HG03175 (cell line): Measurements from ENCODE around the gene TSPEAR.
"Not testable (repeated sequence)": the region's sequence is repeated elsewhere in the genome, so short reads cannot be mapped to it uniquely, and the experiment has no call there.

Experiments used
- ATAC-seq: cut with Tn5 transposase; IDR thresholded peaks from one replicate; pipeline ENCODE4 v1.9.1; 2021; ENCODE audit warnings: mild to moderate bottlenecking, moderate library complexity; ENCODE audit not compliant: unreplicated experiment

The TSPEAR gene

DNA sequence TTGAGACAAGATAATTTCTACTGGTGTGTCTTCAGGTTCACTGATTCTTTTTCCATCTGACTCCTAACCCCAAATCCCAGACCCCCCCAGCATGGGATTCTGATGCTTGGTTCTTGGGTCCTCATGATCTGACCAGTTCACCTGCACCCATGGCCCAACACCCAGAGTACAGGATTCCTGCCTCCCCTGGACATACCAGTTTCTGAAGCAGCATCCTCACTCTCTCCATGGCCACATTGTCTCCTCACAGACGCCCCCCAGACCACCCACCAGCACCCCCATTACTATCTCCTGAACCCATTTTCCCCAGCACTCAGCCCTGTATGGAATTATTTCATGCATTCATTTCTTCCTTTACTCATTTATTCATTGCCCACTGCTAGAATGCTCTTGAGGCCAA, 54.5 kb downstream of the TSPEAR start:
- no peak for ATAC-seq

DNA sequence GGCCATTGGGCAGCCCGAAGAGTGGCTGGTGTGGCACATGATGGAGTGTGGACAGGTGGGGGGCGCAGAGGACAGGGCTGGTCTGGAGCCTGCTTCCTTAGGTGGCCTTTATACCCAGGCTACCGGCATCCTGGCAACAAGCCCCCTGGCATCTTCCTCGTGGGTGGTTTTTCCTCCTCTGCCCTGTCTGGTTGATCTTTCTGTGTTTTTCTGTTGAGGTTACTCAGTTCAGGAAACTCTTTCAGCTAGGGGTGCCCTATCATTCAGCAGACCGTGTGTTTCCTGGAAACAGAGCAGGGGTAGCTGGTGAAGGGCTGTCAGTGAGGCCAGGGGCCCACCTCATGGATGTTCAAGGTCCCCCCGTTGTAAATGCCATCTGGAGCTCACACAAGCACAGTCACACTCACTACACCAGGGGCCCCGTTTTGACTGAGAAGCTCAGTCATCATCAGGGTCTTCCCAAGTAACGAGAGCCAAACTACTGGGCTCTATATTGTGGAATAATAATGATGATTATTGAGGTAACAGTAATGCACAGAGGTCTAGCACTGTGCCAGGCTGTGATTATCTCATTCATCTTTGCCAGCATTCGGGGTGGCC, 56.7 kb downstream of the TSPEAR start, which contains the start of gene KRTAP12-4:
Gene KRTAP12-4 (minus strand): TSS at position 84 of the 600 bp plus-strand sequence. CDS start 45 bp downstream, at position 39.
- ATAC-seq, result no peak

DNA sequence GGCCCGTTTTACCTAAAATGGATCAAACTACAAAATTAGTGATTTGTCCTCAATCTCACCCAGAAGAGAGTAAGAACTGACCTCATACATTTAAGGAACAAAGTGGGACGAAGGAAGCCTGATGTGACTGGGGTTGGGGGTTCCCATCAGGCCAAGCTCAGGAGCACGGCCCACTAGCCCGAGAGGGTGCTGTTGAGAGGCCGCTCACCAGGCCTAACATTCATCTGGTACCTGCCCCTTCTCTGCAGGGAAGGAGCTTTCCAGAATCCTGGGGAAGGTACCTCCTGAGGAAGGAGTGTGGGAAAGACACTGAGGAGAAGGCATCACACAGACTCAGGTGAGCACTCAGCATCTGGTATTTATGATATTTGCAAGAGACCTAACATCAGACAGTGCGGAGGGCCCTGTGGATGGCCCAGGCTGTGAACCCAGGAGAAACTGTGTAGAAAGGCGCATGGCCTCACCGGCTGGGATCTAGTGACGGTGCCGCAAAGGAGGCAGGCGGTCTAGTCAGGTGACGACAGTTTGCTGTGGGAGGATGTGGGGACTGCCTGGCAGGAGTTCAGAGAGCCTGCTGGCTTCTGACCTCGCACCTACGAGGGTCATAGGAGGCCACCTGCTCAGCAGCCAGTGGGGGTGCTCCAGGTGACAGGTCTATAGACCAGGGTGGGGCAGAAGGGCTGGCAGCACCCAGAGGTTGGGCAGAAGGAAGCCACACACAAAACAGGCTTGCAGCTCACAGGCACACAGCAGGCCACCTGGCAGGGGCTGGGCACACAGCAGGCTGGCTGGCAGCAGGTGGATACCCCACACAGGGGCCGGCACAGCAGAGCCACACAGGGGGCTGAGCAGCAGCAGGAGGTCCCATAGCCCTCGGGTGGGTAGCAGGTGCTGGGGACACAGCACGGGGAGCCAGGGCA, 57.5 kb downstream of the TSPEAR start:
- no peak for ATAC-seq

DNA sequence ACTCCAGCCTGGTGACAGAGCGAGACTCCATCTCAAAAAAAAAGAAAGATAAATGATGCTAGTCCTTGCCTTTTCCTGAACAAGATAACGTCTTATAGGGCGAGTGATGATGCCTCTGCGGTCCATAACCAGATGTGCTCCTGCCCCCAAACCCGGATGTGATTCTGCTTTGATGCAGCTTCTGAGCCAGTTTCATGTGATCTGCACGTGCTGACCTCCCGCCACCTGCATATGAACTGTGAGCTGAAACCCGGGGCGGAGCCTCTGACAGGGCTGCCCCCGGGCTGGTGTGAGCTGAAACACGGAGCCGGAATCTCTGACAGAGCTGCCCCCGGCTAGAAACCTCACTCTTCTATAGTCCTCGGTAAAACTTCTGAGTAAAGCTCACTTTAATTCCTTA, 58.2 kb downstream of the TSPEAR start:
- ATAC-seq, result no peak

DNA sequence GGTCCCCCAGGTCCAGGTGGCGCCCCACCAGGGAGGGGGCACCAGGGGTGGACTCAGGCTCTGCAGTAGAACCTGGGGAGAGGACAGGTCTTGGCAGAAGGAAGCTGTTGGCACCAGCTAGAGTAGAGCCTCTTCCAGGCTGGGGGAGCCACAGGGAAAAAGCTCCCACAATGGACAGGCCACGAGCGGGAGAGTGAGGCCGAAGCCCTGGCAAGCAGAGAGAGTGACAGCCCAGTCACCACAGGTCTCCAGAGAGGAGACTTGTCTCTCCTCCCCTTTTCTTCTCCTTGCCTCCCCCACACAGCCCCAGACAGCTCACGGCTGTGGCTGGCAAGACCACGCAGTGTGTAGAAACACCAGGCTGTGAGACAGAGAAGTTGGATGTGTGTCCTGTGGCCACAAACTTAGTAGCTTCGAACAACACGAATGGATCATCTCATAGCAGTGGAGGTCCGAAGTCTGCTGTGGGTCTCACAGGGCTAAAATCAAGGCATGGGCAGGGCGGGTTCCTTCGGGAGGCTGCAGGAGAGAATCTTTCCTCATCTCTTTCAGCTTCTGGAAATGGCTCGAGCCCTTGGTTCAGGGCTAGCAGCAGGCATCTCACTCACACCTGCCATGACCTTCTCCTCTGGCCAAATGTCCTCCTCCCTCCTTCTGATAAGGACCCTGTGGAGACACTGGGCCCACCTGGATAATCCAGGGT, 60.2 kb downstream of the TSPEAR start:
- ATAC-seq, result no peak

DNA sequence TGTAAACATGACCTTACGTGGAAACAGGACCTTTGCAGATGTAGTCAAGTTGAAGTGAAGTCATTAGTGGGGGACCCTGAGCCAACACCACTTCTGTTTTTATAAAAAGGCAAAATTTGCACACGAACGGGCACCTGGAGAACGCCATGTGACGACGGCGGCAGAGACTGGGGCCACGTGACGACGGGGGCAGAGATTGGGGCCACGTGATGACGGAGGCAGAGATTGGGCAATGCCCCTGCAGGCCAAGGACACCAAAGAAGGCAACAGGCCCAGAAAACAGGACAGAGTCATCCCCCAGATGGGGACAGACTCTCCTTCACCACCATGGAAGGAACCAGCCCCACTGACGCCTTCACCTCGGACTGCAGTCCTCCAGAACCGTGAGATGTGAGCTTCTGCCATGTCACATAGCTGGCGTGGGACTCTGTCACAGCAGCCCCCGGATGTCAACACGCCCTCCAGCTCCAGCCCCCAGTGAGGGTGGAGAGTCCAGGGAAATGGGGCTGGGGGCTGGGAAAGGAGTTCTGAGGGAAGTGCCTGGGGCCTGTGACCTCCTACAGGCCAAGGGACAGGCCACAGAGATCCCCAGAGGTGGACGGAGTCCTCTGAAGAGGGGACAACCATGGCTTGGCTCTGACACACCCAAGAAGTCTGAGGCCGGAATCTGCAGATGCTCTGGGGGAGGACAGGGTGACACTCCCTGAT, 61.0 kb downstream of the TSPEAR start:
- ATAC-seq, result no peak

DNA sequence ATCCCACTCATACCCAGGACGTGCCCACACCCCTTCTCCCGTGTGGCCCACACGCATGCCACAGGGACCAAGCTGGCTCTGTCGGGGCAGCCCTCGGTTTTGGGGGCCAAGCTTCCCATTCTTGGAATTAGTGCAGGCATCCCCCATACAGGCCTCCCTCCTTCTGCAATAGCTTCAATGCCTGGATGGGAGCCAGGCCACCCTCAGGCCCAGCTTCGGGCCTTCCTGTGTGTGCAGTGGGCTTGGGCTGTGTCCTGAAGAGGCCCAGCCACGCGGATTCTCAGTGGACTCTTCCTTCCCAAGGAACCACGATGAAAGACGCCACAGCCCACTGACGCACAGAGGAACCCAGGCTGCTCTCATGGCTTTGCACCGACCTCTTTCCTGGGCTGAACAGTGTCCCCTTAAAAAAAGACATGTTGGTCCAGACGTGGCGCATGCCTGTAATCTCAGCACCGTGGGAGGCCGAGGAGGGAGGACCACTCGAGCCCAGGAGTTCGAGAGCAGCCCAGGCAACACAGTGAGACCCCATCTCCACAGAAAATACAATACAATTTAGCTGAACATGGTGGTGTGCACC, 61.8 kb downstream of the TSPEAR start:
- no peak for ATAC-seq

DNA sequence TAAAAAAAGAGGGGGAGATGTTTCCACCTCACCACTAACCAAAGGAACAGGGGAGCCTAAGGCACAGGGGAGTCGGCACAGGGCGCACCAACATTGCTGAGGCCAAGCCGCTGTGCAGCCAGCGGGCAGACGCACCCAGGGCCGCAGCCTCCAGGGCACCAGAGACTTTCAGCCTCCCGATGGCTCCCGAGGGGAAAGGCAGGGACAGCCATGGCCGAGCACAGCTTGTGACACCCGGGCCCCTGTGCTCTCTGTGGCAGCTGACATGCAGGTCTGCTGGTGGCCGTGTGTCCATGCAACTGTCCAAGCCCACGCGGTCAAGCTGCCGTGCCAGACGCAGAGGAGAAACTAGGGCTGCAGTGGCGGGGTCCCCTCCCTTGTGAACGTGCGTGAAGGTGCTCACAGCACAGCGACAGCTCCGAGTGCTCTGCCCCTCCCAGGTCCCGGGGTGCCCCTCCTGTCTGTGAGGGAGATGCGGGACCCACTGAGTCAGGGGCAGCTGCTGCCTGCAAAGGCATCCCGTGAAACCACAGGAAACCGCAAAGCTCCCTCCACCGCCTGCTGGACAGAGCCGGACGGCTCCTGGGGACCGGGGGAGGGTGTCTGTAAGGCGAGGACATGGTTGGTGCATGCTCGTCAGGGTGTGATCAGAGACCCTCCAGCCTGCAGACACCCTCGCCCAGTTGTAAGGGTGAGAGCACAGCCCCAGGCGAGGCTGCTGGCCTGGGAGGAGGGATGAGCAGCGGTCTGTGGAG, 62.6 kb downstream of the TSPEAR start:
- ATAC-seq, result no peak

DNA sequence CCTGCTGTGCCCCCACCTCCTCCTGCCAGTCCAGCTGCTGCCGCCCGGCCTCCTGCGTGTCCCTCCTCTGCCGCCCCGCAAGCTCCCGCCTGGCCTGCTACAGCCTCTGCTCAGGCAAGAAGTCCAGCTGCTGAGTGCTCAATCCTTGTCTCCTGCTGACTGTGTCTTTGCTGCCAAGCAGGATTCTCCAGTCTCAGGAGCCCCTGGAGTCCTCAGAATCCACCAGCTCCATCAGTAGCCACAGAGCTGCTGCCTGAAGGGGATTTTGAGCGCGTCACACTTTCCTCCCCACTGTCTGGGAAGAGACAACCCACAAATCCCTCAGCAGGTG, 64.2 kb downstream of the TSPEAR start:
- ATAC-seq, result no peak

DNA sequence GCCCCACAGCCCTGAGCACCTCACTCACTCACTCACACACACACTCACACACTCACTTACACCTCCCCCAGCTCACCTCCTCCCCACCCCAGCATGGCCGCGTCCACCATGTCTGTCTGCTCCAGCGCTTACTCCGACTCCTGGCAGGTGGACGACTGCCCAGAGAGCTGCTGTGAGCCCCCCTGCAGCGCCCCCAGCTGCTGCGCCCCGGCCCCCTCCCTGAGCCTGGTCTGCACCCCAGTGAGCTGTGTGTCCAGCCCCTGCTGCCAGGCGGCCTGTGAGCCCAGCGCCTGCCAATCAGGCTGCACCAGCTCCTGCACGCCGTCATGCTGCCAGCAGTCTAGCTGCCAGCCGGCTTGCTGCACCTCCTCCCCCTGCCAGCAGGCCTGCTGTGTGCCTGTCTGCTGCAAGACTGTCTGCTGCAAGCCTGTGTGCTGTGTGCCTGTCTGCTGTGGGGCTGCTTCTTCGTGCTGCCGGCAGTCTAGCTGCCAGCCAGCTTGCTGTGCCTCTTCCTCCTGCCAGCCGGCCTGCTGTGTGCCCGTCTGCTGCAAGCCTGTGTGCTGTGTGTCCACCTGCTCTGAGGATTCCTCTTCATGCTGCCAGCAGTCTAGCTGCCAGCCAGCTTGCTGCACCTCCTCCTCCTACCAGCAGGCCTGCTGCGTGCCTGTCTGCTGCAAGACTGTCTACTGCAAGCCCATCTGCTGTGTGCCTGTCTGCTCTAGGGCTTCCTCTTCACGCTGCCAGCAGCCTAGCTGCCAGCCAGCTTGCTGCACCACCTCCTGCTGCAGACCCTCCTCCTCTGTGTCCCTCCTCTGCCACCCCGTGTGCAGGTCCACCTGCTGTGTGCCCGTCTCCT, 64.8 kb downstream of the TSPEAR start, which contains the start of gene KRTAP10-11:
Gene KRTAP10-11 (plus strand): TSS at position 49 of the 856 bp plus-strand sequence. CDS start 45 bp downstream, at position 94.
- ATAC-seq, result not testable (repeated sequence)

DNA sequence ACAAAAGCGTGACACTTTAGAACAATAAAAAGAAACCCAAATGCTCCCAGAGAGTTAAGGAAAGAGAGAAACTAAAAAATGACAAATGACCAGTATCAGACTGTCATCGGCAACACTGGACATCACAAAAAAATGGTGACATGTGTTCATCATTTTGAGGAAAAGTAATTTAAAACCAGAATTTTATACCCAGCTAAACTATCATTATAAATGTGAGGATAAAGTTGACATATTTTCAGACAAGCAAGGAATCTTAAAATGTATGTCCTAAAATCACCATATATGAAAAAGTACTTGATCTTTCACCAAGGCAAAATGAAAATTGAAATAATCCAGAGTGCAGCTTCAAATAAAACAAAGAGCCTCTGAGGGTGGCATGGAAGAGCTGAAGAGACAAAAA, 66.5 kb downstream of the TSPEAR start:
- ATAC-seq, result no peak

DNA sequence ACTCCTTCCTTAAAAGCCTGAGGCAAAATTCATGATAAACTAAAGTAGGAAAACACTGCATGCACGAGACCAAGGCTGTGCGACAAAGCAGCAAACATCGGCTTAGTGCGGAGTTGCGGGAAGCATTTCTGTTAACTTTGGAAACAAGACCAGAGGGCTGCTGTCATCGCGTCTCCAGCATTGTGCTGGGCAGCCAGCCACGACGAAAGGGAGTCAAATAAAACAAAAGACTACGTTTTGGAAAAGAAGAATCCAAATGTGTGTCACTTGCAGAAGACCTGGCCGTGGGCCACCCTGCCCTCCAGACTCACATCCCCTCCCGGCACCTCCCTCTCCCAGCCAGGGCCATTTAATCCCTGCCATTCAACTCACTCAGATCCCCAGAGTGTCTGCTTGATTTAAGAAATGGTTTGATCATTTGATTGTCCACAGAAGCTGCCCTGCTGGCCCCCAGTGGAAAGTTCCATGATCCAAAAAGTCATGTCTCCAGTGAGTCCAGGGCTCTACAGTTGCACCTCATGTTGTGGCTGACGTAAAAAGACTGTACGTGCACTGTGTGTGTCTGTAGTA, 67.5 kb downstream of the TSPEAR start:
- no peak for ATAC-seq

DNA sequence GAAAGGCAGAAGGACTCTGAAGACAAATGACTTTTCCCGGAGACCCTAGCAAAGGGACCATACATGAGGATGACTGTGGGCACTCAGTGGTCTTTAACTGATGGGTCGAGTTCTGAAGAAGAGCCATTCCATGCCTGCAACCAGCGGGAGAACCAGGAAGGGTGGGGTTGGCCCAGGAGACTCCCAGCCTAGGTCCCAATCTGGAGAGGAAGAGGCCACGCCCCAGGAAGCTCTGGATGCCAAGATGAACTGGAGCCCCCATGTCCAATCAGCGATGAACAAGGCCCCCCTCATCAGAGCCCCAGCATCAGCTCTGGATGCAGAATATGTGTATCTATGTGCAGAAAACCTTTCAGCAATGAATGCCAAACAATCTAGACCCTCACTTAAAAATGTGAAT, 70.6 kb downstream of the TSPEAR start:
- ATAC-seq, result no peak

DNA sequence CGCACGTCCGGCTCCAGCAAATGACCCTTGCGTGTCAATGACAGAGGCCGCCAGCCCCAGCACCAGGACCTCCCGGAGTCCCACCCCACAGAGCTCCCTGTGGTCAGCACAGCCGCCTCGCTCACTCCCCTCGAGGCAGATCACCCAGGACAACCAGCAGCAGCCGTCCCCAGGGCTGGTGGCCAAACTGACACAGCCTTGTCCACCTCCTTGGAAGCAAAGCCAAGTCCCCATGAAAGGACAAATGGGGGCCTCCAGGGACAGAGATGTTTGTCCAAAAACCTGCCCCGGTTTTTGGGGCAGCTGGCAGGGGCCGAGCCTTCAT, 72.1 kb downstream of the TSPEAR start:
- no peak for ATAC-seq

DNA sequence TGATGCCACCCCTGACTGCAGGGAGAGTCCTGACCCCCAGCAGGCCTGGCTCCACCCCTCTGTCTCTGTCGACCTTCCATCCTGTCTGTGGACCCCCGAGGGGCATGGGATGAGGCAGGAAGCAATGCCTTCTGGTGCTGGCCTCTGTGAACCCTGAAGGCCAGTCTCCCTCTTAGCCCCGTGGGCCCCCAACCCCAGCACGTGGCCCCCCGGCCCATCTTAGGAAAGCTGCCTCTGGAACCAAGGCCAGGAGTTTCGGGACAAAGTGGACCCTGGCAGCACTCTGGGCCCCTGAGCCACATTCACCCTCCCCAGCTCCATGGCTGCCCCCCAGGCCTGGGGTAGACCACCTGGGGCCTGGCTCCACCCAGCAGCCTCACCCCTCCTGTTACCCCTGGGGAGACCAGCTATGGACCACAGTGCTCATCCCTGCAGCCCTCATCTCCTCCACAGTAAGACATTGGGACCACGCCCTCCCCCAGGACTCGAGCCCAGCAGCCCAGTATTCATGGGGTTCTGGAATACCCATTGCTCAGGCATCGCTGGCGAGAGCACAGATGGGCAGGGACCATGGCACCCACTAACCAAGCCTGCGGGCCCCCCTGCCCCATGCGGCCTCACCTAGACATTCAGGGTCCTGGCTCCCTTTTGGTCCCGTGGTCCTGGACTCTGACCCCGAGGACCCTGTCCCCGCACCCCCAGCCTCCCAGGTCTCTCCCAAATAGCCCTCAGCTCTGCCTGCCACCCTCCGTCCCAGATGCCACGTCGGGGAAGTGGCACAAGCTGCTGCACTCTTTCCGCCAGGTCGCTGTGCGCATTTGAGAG, 72.7 kb downstream of the TSPEAR start:
- not testable (repeated sequence) for ATAC-seq

DNA sequence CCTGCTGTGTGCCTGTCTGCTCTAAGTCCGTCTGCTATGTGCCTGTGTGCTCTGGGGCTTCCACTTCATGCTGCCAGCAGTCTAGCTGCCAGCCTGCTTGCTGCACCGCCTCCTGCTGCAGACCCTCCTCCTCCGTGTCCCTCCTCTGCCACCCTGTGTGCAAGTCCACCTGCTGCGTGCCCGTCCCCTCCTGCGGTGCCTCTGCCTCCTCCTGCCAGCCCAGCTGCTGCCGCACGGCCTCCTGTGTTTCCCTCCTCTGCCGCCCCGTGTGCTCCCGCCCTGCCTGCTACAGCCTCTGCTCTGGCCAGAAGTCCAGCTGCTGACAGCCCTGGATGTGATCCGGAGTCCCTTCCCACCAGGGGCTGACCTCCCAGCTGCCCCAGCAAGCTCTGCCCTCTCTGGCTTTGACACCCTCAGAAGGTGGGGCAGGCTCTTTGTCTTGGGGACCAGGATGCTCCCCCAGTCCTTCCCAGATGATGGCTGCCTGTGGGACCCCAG, 73.5 kb downstream of the TSPEAR start:
- ATAC-seq, result not testable (repeated sequence)

DNA sequence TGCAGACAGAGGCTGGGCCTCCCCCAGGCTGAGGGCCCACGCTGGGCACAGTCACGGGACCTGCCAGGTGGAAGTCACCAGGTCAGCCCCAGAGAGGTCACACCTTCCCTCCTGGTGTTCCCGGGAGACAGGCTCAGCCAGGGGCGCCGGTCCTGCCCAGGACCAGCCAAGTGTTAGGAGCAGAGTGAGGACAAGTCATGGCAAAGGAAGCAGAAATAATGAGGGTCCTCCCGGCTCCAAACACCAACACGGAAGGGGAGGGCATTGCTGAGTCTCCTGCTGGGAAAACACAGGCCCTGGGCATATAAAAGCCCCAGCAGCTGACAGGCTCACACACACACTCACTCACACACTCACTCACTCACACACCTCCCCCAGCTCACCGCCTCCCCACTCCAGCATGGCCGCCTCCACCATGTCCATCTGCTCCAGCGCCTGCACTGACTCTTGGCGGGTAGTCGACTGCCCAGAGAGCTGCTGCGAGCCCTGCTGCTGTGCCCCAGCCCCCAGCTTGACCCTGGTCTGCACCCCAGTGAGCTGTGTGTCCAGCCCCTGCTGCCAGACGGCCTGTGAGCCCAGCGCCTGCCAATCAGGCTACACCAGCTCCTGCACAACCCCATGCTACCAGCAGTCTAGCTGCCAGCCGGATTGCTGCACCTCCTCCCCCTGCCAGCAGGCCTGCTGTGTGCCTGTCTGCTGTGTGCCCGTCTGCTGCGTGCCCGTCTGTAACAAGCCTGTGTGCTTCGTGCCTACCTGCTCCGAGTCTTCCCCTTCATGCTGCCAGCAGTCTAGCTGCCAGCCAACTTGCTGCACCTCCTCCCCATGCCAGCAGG, 74.1 kb downstream of the TSPEAR start, which contains the start of gene KRTAP10-10:
Gene KRTAP10-10 (plus strand): TSS at position 339 of the 833 bp plus-strand sequence. CDS start 62 bp downstream, at position 401.
- ATAC-seq, result no peak
